Heart right ventricle (tissue), 16 donors: Measurements from ENCODE around the gene CEP112. TPM values are rescaled to one million over a fixed set of nuclear protein-coding genes. Genes with fewer than 3 reads are reported as not detected.

Experiments used
- ATAC-seq, 8 donors: fragments of 200-7000 bp; cut with Tn5 transposase; one replicate each; pipeline ENCODE4 v1.9.1; 2020; ENCODE audit warnings: mild to moderate bottlenecking in 8 of 8, moderate library complexity in 8 of 8, moderate number of reproducible peaks in 1 of 8
- DNase-seq, 2 donors: peaks; one replicate each; pipeline ENCODE4 v3.0.0-alpha.2; 2020
- H3K27ac ChIP-seq, 10 donors: fragments of 200-600 bp; sonication (generic) in 2 of 10; one replicate each; pipeline versions ENCODE4 v1.5.0 to v1.8.0; 2020 to 2022; ENCODE audit warnings: mild to moderate bottlenecking in 3 of 10
- H3K27me3 ChIP-seq, 7 donors: fragments of 200-600 bp; one replicate each; pipeline ENCODE4 v1.8.0; 2021 to 2022; ENCODE audit warnings: mild to moderate bottlenecking in 2 of 7
- H3K36me3 ChIP-seq, 9 donors: fragments of 200-600 bp; sonication (generic) in 1 of 9; one replicate each; pipeline versions ENCODE4 v1.5.0 to v1.8.0; 2020 to 2022; ENCODE audit warnings: mild to moderate bottlenecking in 2 of 9
- H3K4me1 ChIP-seq, 9 donors: fragments of 200-600 bp; sonication (generic) in 1 of 9; one replicate each; pipeline versions ENCODE4 v1.5.0 to v1.8.0; 2020 to 2022; ENCODE audit warnings: mild to moderate bottlenecking in 4 of 9
- H3K4me3 ChIP-seq, 10 donors: fragments of 200-600 bp; sonication (generic) in 2 of 10; one replicate each; pipeline versions ENCODE4 v1.5.0 to v1.8.0; 2020 to 2022; ENCODE audit warnings: mild to moderate bottlenecking in 7 of 10, moderate library complexity in 2 of 10
- H3K9me3 ChIP-seq, 11 donors: fragments of 200-600 bp in 10 of 11; sonication (generic) in 2 of 11; one replicate each; pipeline versions ENCODE4 v1.5.0 to v1.8.0; 2013 to 2022; ENCODE audit warnings: mild to moderate bottlenecking in 2 of 11, control low read depth in 1 of 11, moderate library complexity in 1 of 11
- CTCF ChIP-seq, 9 donors: fragments of 200-600 bp; sonication (generic) in 2 of 9; IDR thresholded peaks; one replicate each; pipeline versions ENCODE4 v1.5.0 to v1.8.0; 2021 to 2022; ENCODE audit warnings: antibody characterized with exemption in 9 of 9, mild to moderate bottlenecking in 5 of 9, moderate library complexity in 1 of 9
- WGBS, 2 donors: extraction: QIAGEN DNeasy Blood & Tissue Kit; methylation state at CpG; one replicate each; pipeline ENCODE4 v1.1.7; 2013; ENCODE audit warnings: inconsistent platforms in 1 of 2; 5-methylcytosine and 5-hydroxymethylcytosine counted together
- intact Hi-C, 10 donors: fragments of 100-400 bp; cut with DNase I; formaldehyde crosslinking; loops; one replicate each; pipeline versions ENCODE4 v1.11.1 to v1.14.2; 2022
- polyA plus RNA-seq, 2 donors: library from polyadenylated mRNA; stranded (reverse); fragments of 200-250 nt; gene quantifications; one replicate each; pipeline ENCODE4 v1.2.3, GENCODE V29; 2013
- total RNA-seq, 10 donors: library from RNA; stranded (reverse); fragmentation: NEBNext Ultra II Directional in 3 of 10; extraction: Animal tissue kit (Norgen Biotek cat#: 25700) in 3 of 10; gene quantifications; one replicate each; pipeline versions ENCODE4 v1.2.1 to v1.2.4, GENCODE V29; 2021 to 2023
- donor health status: Arrhythmogenic right ventricular cardiomyopathy.
- donor health status: ischemic (EF 13 %, LVEDD 7.1; RV severe dilation, severe dysfunction).
- donor health status: healthy with polysubstance abuse.
- donor health status: DM: no; HTN: yes; CAD: no.
- donor health status: DM: no; HTN: no; CAD: no.
- donor health status: ischemic (EF 25% LVEDD 6.9; RV normal size, moderate dysfunction).
- donor health status: ischemic (EF 25% LVEDD 5.7; RV mildly dilated, moderate dysfunction).
- donor health status: healthy.
- donor health status: DM: yes; HTN: yes; CAD: no.
- donor health status: Ischemic cardiomyopathy.
- donor health status: ischemic (EF 35%, LVEDD 5.7; RV mildly dilated, moderate dysfunction).
- donor health status: nonischemic (EF 11% LVEDD 7.7; RV severe dilation, severe dysfunction).
- donor health status: DM: yes; HTN: yes; CAD: no.
- donor health status: PGD.
- donor health status: ischemic (EF 29% LVEDD 5.4; RV normal size, mild dysfunction).
- donor health status: nonischemic (EF 23%, LVEDD 6.1; RV moderate dilation, normal function).

Gene CEP112
- total and polyA plus RNA-seq, 12 donors: 6.7 to 30.0 (median 16.3) TPM

- TF ChIP-seq CTCF (IDR thresholded peaks at IDR 0.05): no peak
- WGBS, 2 donors: 85 to 95% methylated on average over 4 of the region's 4 CpGs
- Histone ChIP-seq H3K36me3 (peaks cover 0 to 22% (median 0%) of the 10 kb centered on the region in 9 donors), H3K4me1 (peaks cover 0 to 21% (median 15%) of the 10 kb centered on the region in 9 donors), H3K4me3 (no peak overlapping the region), H3K27ac (no peak overlapping the region), H3K27me3 (no peaks in the 10 kb centered on the region), H3K9me3 (peaks cover 0 to 3% (median 0%) of the 10 kb centered on the region in 11 donors)
- ATAC-seq (no peak), DNase-seq (no peak)
- intact Hi-C loops: no loop called here
Measured at GRCh38 chr17:66000216-66000615, 191.7 kb downstream of the CEP112 start.

DNA sequence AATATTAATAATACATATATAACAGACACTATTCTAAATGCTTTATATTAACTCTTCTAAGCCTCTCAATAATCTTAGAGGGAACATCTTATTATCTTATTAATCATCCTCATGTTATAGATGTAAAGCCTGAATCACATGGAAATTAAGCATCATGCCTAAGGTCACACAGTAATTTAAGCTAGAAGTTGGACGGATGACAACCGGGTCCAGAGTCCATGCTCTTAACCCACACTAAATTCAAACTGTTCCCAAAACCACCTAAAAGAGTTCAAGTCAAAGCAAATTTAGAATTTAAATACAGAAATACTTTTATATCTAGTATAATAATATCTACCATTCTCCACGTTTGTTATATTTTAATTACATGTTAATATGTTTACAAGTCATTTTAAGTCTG lies 193.3 kb downstream of the CEP112 start:
- DNase-seq (no peak), ATAC-seq (no peak)
- H3K4me3 ChIP-seq: no peak overlapping the region
- intact Hi-C loops: no loop called here
- H3K27ac ChIP-seq: no peak overlapping the region
- peaks cover 0 to 3% (median 0%) of the 10 kb centered on the region in 11 donors for H3K9me3 ChIP-seq
- peaks cover 0 to 15% (median 0%) of the 10 kb centered on the region in 9 donors for H3K36me3 ChIP-seq
- H3K4me1 ChIP-seq: peaks cover 0 to 21% (median 15%) of the 10 kb centered on the region in 9 donors
- no peaks in the 10 kb centered on the region for H3K27me3 ChIP-seq
- no peak for TF ChIP-seq CTCF (IDR thresholded peaks at IDR 0.05)
- WGBS, 2 donors: 83 to 92% methylated on average over 3 of the region's 3 CpGs

GRCh38 chr17:65994679-65995078 lies 197.3 kb downstream of the CEP112 start:
- ATAC-seq (no peak), DNase-seq (no peak)
- Histone ChIP-seq H3K27me3 (no peaks in the 10 kb centered on the region), H3K27ac (no peak overlapping the region), H3K9me3 (peaks cover 0 to 10% (median 0%) of the 10 kb centered on the region in 11 donors), H3K4me3 (no peak overlapping the region), H3K4me1 (no peaks in the 10 kb centered on the region), H3K36me3 (no peaks in the 10 kb centered on the region)
- intact Hi-C loops: no loop called here
- 93 to 97% methylated on average over 4 of the region's 4 CpGs for WGBS, 2 donors
- TF ChIP-seq CTCF (IDR thresholded peaks at IDR 0.05): no peak

GRCh38 chr17:65994114-65994513 lies 197.8 kb downstream of the CEP112 start:
- Histone ChIP-seq H3K36me3 (no peaks in the 10 kb centered on the region), H3K9me3 (peaks cover 0 to 16% (median 1%) of the 10 kb centered on the region in 11 donors), H3K27me3 (no peaks in the 10 kb centered on the region), H3K27ac (no peak overlapping the region), H3K4me3 (no peak overlapping the region), H3K4me1 (no peaks in the 10 kb centered on the region)
- intact Hi-C loops: no loop called here
- no peak for ATAC-seq
- no peak for DNase-seq
- no peak for TF ChIP-seq CTCF (IDR thresholded peaks at IDR 0.05)
- WGBS, 2 donors: 93 to 98% methylated on average over 2 of the region's 2 CpGs
